Spinal cord (tissue), 10 donors: Measurements from ENCODE around the gene LRRN4CL. TPM values are rescaled to one million over a fixed set of nuclear protein-coding genes. Genes with fewer than 3 reads are reported as not detected.
"Not testable (repeated sequence)": the region's sequence is repeated elsewhere in the genome, so short reads cannot be mapped to it uniquely, and the experiment has no call there.

Experiments
- DNase-seq, 6 donors: peaks; one replicate each; pipeline versions ENCODE4 v3.0.0 to v3.0.0-alpha.2; 2013 to 2015; ENCODE audit warnings: low spot score in 6 of 6, low read depth in 4 of 6
- H3K27ac ChIP-seq: one replicate; pipeline ENCODE4 v1.5.1; 2013; ENCODE audit warnings: low read depth, low read length, control low read depth
- H3K27me3 ChIP-seq: one replicate; pipeline ENCODE4 v1.6.1; 2013; ENCODE audit warnings: low read length; ENCODE audit not compliant: control insufficient read depth, insufficient read depth
- H3K36me3 ChIP-seq: one replicate; pipeline ENCODE4 v1.6.1; 2013; ENCODE audit warnings: low read length; ENCODE audit not compliant: control insufficient read depth, insufficient read depth
- H3K4me1 ChIP-seq: one replicate; pipeline ENCODE4 v1.6.1; 2013; ENCODE audit warnings: low read length; ENCODE audit not compliant: control insufficient read depth, insufficient read depth
- H3K4me3 ChIP-seq: one replicate; pipeline ENCODE4 v1.5.1; 2013; ENCODE audit warnings: low read depth, low read length, control low read depth
- H3K9me3 ChIP-seq: one replicate; pipeline ENCODE4 v1.6.1; 2013; ENCODE audit warnings: low read length; ENCODE audit not compliant: control insufficient read depth, insufficient read depth
- WGBS: methylation state at CpG from one replicate; pipeline ENCODE4 v1.1.5; 2013; ENCODE audit warnings: missing lambda C conversion rate; ENCODE audit not compliant: insufficient coverage; 5-methylcytosine and 5-hydroxymethylcytosine counted together
- polyA plus RNA-seq, 2 donors: library from polyadenylated mRNA; unstranded; fragments of 120-200 nt; gene quantifications; one replicate each; pipeline ENCODE4 v1.2.1, GENCODE V29; 2013; ENCODE audit not compliant: insufficient read length in 2 of 2
- total RNA-seq, 2 donors: library from RNA; depleted of rRNA in 1 of 2; stranded (reverse); fragments of 120-200 nt in 1 of 2; fragments of >200 nt in 1 of 2; gene quantifications; one replicate each; pipeline versions ENCODE4 v1.2.3 to v1.2.4, GENCODE V29; 2013 to 2014
- donor health status: healthy.

Gene LRRN4CL
- total and polyA plus RNA-seq, 4 donors = 0.40 to 15.0 (median 3.2) TPM

DNA sequence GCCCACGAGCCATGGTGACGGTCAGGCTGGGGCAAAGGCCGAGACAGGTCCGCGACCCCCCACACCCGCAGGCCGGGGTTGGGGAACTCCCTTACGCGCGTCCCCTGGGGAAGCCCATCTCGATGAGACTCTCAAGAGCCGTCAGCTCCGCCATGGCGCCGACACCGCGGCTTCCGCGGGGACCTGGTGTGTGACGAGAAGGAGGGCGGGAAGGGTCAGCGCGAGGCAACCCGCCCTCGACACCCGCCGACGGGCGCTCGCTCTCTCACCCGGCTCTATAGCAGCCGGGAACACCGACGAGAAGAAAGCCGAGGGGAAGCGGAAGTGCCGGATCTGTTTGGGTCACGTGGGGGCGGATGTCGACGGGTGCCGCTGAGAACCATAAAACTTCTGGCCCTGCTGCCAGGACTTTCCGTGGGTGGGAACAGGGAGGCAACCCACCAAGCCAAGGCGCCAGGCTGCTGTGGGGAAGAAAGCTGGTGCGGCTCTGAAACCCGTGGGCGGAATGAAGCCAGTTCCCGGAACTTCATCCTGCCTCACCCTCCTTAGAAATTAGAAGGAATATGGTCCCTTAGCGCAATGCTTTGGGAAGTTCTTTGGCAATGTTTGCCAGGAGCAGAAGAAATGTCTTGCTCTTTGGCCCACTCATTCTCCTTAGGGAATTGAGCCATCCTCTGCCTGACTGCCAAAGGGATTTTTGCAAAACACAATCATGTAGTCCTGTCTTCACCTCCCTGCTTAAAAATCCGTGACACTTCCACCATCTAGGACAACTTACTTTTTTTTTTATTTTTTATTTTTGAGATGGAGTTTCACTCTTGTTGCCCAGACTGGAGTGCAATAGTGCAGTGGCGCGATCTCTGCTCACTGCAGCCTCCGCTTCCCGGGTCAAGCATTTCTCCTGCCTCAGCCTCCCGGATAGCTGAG, 10.3 kb downstream of the LRRN4CL start, which contains the start of gene UBXN1:
UBXN1 (minus strand) TSS at position 304 of the 927 bp plus-strand sequence; CDS start at position 154, 150 bp downstream.
- Histone ChIP-seq H3K36me3 (peaks cover 23% of the 10 kb centered on the region), H3K4me3 (peak within 1 kb of the TSS; percentile 99), H3K27ac (peak within 1 kb of the TSS; percentile 93), H3K27me3 (no peaks in the 10 kb centered on the region), H3K9me3 (no peaks in the 10 kb centered on the region), H3K4me1 (peaks cover 20% of the 10 kb centered on the region)
- 2% methylated on average over 49 of the region's 55 CpGs for WGBS
- DNase-seq = peak in 5 of 6 donors; percentile 73 to 97 (median 87)

GRCh38 chr11:62678433-62678769, 10.9 kb downstream of the LRRN4CL start:
- H3K4me3 ChIP-seq = peak overlapping the region; percentile 99
- no peaks in the 10 kb centered on the region for H3K9me3 ChIP-seq
- H3K27me3 ChIP-seq = no peaks in the 10 kb centered on the region
- peak overlapping the region; percentile 93 for H3K27ac ChIP-seq
- WGBS = 17% methylated on average over 3 of the region's 16 CpGs
- peaks cover 27% of the 10 kb centered on the region for H3K36me3 ChIP-seq
- DNase-seq = no peak
- peaks cover 20% of the 10 kb centered on the region for H3K4me1 ChIP-seq

GRCh38 chr11:62677714-62678113, 11.6 kb downstream of the LRRN4CL start:
- Histone ChIP-seq H3K36me3 (peaks cover 30% of the 10 kb centered on the region), H3K27me3 (no peaks in the 10 kb centered on the region), H3K4me1 (peaks cover 23% of the 10 kb centered on the region), H3K4me3 (no peak overlapping the region), H3K27ac (no peak overlapping the region), H3K9me3 (no peaks in the 10 kb centered on the region)
- WGBS = 90% methylated on average over 9 of the region's 15 CpGs
- no peak for DNase-seq

DNA sequence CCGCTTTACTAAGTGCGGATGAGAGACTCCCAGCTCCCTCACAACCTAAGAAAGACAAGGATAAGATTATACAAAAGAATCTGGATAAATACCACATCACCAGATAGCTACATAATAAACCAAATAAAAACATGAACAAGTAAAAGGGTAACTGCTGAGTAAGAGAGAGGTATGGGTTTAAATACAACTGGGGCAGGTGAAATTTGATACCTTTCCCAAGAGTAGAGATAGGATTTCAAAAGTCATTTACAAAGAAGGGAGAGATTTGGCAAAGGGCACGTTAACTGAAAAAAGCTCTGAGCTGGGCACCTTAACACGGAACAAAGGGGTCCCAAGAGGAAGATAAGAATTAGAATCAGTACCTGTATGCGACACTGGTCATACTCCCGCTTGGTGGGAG, 12.2 kb downstream of the LRRN4CL start:
- peaks cover 29% of the 10 kb centered on the region for H3K4me1 ChIP-seq
- H3K27me3 ChIP-seq = no peaks in the 10 kb centered on the region
- DNase-seq = no peak
- H3K36me3 ChIP-seq = peaks cover 35% of the 10 kb centered on the region
- no peak overlapping the region for H3K4me3 ChIP-seq
- no peak overlapping the region for H3K27ac ChIP-seq
- no peaks in the 10 kb centered on the region for H3K9me3 ChIP-seq
- WGBS = 83% methylated on average over 2 of the region's 6 CpGs

DNA sequence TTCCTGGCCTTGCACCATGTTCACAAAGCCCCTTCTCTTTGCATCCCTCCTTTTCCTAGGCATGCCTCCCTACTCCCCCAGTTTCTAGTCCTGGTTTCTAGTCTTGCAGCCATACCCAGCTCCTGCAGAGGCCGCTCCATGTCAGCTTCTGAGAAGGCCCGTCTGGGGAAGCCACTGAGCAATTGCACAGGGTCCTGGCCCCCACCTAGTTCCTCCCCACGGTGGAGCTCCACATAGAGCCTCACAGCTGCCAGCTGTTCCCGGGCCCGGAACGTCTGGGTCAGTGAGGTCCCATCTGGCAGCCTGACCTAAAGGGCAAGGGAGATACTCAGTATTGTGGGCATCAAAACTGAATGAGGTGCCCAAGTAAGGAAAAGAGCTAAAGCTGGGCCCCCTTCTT, 12.6 kb downstream of the LRRN4CL start:
- 63% methylated on average over 6 of the region's 6 CpGs for WGBS
- DNase-seq = no peak
- Histone ChIP-seq H3K9me3 (no peaks in the 10 kb centered on the region), H3K27me3 (no peaks in the 10 kb centered on the region), H3K36me3 (peaks cover 38% of the 10 kb centered on the region), H3K27ac (no peak overlapping the region), H3K4me1 (peaks cover 33% of the 10 kb centered on the region), H3K4me3 (no peak overlapping the region)

GRCh38 chr11:62675415-62675814, 13.9 kb downstream of the LRRN4CL start:
- not testable (repeated sequence) for H3K27me3 ChIP-seq, DNase-seq, H3K27ac ChIP-seq, H3K4me3 ChIP-seq, H3K9me3 ChIP-seq
- 100% methylated on average over 3 of the region's 10 CpGs for WGBS
- peaks cover 43% of the 10 kb centered on the region for H3K4me1 ChIP-seq
- H3K36me3 ChIP-seq = peaks cover 39% of the 10 kb centered on the region

DNA sequence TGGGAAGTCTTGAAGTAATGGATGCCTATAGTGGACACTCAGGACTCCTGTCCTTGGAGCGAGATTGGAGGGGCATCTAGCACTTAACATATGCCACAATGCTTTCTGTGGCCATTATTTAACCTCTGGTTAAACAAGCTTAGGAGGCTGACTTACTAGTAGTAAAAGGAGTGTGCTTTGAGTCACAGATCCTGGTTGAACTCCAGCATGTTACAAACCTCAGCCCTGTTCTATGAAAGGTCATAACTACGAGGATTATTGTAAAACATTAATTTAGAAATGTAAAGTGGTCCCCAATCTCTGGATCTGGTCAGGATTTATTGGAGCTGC, 16.2 kb downstream of the LRRN4CL start:
- no peak for DNase-seq

GRCh38 chr11:62671608-62672389, 17.5 kb downstream of the LRRN4CL start, which contains the start of the genes LBHD1 and UQCC3:
TSS of gene LBHD1 (minus strand) at chr11:62672267. CDS start at chr11:62670031, 2,236 bp downstream.
TSS of gene UQCC3 (plus strand) at chr11:62671673. CDS start at chr11:62671746, 73 bp downstream.
- under 1% methylated on average over 59 of the region's 59 CpGs for whole genome bisulfite sequencing
- H3K9me3 ChIP-seq = no peaks in the 10 kb centered on the region
- H3K27ac ChIP-seq = peak within 1 kb of the TSS; percentile 92
- H3K4me1 ChIP-seq = peaks cover 37% of the 10 kb centered on the region
- H3K27me3 ChIP-seq = no peaks in the 10 kb centered on the region
- H3K4me3 ChIP-seq = peak within 1 kb of the TSS; percentile 79
- peaks cover 46% of the 10 kb centered on the region for H3K36me3 ChIP-seq
- DNase-seq = peak in 5 of 6 donors; percentile 72 to 95 (median 80)

More for the DNA sequence above, 16.2 kb downstream of the LRRN4CL start:
- no peak overlapping the region for H3K4me3 ChIP-seq
- peaks cover 35% of the 10 kb centered on the region for H3K4me1 ChIP-seq
- H3K27me3 ChIP-seq = no peaks in the 10 kb centered on the region
- peaks cover 48% of the 10 kb centered on the region for H3K36me3 ChIP-seq
- no peaks in the 10 kb centered on the region for H3K9me3 ChIP-seq
- no CpG with 5 or more reads among the region's 2 CpGs for WGBS
- no peak overlapping the region for H3K27ac ChIP-seq

GRCh38 chr11:62671236-62671607, 18.1 kb downstream of the LRRN4CL start:
- peaks cover 43% of the 10 kb centered on the region for H3K4me1 ChIP-seq
- H3K36me3 ChIP-seq = peaks cover 46% of the 10 kb centered on the region
- no peak for DNase-seq
- WGBS = 0% methylated on average over 12 of the region's 17 CpGs
- H3K27me3 ChIP-seq = no peaks in the 10 kb centered on the region
- H3K9me3 ChIP-seq = no peaks in the 10 kb centered on the region
- H3K27ac ChIP-seq = peak overlapping the region; percentile 92
- peak overlapping the region; percentile 79 for H3K4me3 ChIP-seq
